Caco-2 (cell line): ENCODE results near the gene IKZF4. TPM values are rescaled to one million over a fixed set of nuclear protein-coding genes. Genes with fewer than 3 reads are reported as not detected.

Experiments used
- BruUV-seq: library from RNA; stranded (reverse); fragments of 400-500 nt; replicated peaks from 2 replicates; lab custom pipeline; 2021; lab: Mats Ljungman, UMichigan
- CTCF ChIA-PET: fragments of 300-600 bp; sonication (Branson Sonifier 250); formaldehyde crosslinking; loops from one replicate; lab custom pipeline; 2022; ENCODE audit warnings: antibody characterized with exemption; lab: Charles Lee
- POLR2A ChIA-PET: fragments of 300-600 bp; sonication (Branson Sonifier 250); formaldehyde crosslinking; loops from one replicate; lab custom pipeline; 2022; ENCODE audit warnings: antibody characterized with exemption; lab: Charles Lee
- DNase-seq, 2 experiments: peaks; one replicate each; pipeline versions ENCODE4 v3.0.0 to v3.0.0-alpha.2; 2020 to 2022
- H3K27me3 ChIP-seq: replicated peaks from 2 replicates; pipeline ENCODE4 v1.6.0; 2011; ENCODE audit warnings: low read length; ENCODE audit not compliant: control insufficient read depth, insufficient read depth
- H3K36me3 ChIP-seq: 2 replicates; pipeline ENCODE4 v1.5.1; 2011; ENCODE audit warnings: low read length; ENCODE audit not compliant: control insufficient read depth, insufficient read depth
- H3K4me1 ChIP-seq: fragments of 250-450 bp; sonication (Bioruptor Pico); 2 replicates; pipeline ENCODE4 v1.5.1; 2020; ENCODE audit warnings: mild to moderate bottlenecking
- H3K4me3 ChIP-seq: 2 replicates; pipeline ENCODE4 v1.5.1; 2011; ENCODE audit warnings: low read depth, mild to moderate bottlenecking, control low read depth, low read length
- H3K9me3 ChIP-seq: fragments of 250-450 bp; sonication (Bioruptor Pico); 2 replicates; pipeline ENCODE4 v1.5.1; 2020; ENCODE audit warnings: mild to moderate bottlenecking, moderate library complexity
- H3K27ac Mint-ChIP-seq: one replicate; pipeline ENCODE4 v1.8.0; 2022; ENCODE audit warnings: mixed read lengths; ENCODE audit not compliant: unreplicated experiment
- H3K27me3 Mint-ChIP-seq: one replicate; pipeline ENCODE4 v1.8.0; 2022; ENCODE audit warnings: mixed read lengths; ENCODE audit not compliant: insufficient read depth, unreplicated experiment
- H3K36me3 Mint-ChIP-seq: one replicate; pipeline ENCODE4 v1.8.0; 2022; ENCODE audit warnings: mild to moderate bottlenecking, mixed read lengths; ENCODE audit not compliant: insufficient read depth, unreplicated experiment
- H3K4me1 Mint-ChIP-seq: one replicate; pipeline ENCODE4 v1.8.0; 2022; ENCODE audit warnings: low read depth, mixed read lengths; ENCODE audit not compliant: unreplicated experiment
- H3K4me3 Mint-ChIP-seq: one replicate; pipeline ENCODE4 v1.8.0; 2022; ENCODE audit warnings: mild to moderate bottlenecking, moderate library complexity, mixed read lengths; ENCODE audit not compliant: unreplicated experiment
- H3K9me3 Mint-ChIP-seq: one replicate; pipeline ENCODE4 v1.8.0; 2022; ENCODE audit warnings: mixed read lengths; ENCODE audit not compliant: unreplicated experiment
- CTCF ChIP-seq, 2 experiments: fragments of 200-600 bp in 1 of 2; IDR thresholded peaks; 1 replicate in 1 of 2; 2 replicates in 1 of 2; pipeline versions ENCODE4 v1.5.1 to v1.8.0; 2011 to 2022; ENCODE audit warnings: antibody characterized with exemption in 1 of 2, control low read depth in 1 of 2, inconsistent platforms in 1 of 2, low read depth in 1 of 2, low read length in 1 of 2, mild to moderate bottlenecking in 1 of 2, moderate library complexity in 1 of 2; ENCODE audit not compliant: insufficient read depth in 1 of 2, severe bottlenecking in 1 of 2, unreplicated experiment in 1 of 2
- intact Hi-C: fragments of 100-400 bp; cut with micrococcal nuclease; formaldehyde crosslinking; loops from one replicate; pipeline ENCODE4 v1.10.0; 2022; ENCODE audit not compliant: unreplicated experiment
- total RNA-seq: library from RNA; stranded (reverse); gene quantifications from 2 replicates; pipeline ENCODE4 v1.2.3, GENCODE V29; 2022

The IKZF4 gene
- total RNA-seq, 1 experiment from 2014 or later: 15.7 TPM

GRCh38 chr12:56086608-56087007 is 65.8 kb downstream of the IKZF4 start:
- Histone ChIP-seq H3K27me3 (no peaks in the 10 kb centered on the region), H3K4me1 (peaks cover 12% of the 10 kb centered on the region), H3K4me3 (no peak overlapping the region), H3K36me3 (peaks cover 19% of the 10 kb centered on the region), H3K9me3 (no peaks in the 10 kb centered on the region)
- Mint-ChIP-seq H3K27ac (no peak overlapping the region), H3K27me3 (no peaks in the 10 kb centered on the region), H3K4me1 (peaks cover 21% of the 10 kb centered on the region), H3K4me3 (peak overlapping the region; percentile 37), H3K36me3 (peaks cover 79% of the 10 kb centered on the region), H3K9me3 (no peaks in the 10 kb centered on the region)
- no TSS peak for BruUV-seq
- ChIA-PET CTCF (interaction anchor here (0.6 to 2.0 kb wide), 3 partner anchors 9 to 39 kb away, joined by 3 to 6 read pairs (median 3); partner anchors contain the start of gene PA2G4), POLR2A (interaction anchor here (0.6 to 0.7 kb wide), 2 partner anchors 1281 to 1390 kb away, joined by 3 to 4 read pairs; no protein-coding TSS in a partner anchor)
- no peak for DNase-seq
- intact Hi-C loops: no loop called here
- no peak for TF ChIP-seq CTCF (IDR thresholded peaks at IDR 0.05; ENCODE audit: insufficient read depth in 1 of 2, low read depth in 1 of 2, low read length in 1 of 2, severe bottlenecking in 1 of 2, unreplicated experiment in 1 of 2)

- POLR2A ChIA-PET: no interaction called here
- peaks cover 7% of the 10 kb centered on the region for H3K4me1 ChIP-seq
- Mint-ChIP-seq H3K4me3 (no peak overlapping the region), H3K27ac (no peak overlapping the region), H3K9me3 (no peaks in the 10 kb centered on the region), H3K4me1 (peaks cover 15% of the 10 kb centered on the region), H3K36me3 (peaks cover 85% of the 10 kb centered on the region), H3K27me3 (no peaks in the 10 kb centered on the region)
- no peaks in the 10 kb centered on the region for H3K27me3 ChIP-seq
- peaks cover 19% of the 10 kb centered on the region for H3K36me3 ChIP-seq
- no peak for TF ChIP-seq CTCF (IDR thresholded peaks at IDR 0.05; ENCODE audit: insufficient read depth in 1 of 2, low read depth in 1 of 2, low read length in 1 of 2, severe bottlenecking in 1 of 2, unreplicated experiment in 1 of 2)
- CTCF ChIA-PET: interaction anchor here (0.7 kb wide), 1 partner anchor 9 kb away, joined by 3 read pairs; no protein-coding TSS in a partner anchor
- intact Hi-C loops: no loop called here
- DNase-seq: no peak
- no TSS peak for BruUV-seq
- H3K4me3 ChIP-seq: no peak overlapping the region
- H3K9me3 ChIP-seq: no peaks in the 10 kb centered on the region
These were observed 66.4 kb downstream of the IKZF4 start for GRCh38 chr12:56087220-56087619.

Other genes with a start within 250 kb of the IKZF4 start
- 70.9 and 77.6 TPM in 2 replicates for gene SARNP, start 203.3 kb upstream of the IKZF4 start, total RNA-seq
- 44.0 and 48.3 TPM in 2 replicates for gene ORMDL2, start 203.0 kb upstream of the IKZF4 start, total RNA-seq
- 21.1 and 24.5 TPM in 2 replicates for gene DNAJC14, start 191.5 kb upstream of the IKZF4 start, total RNA-seq
- 1.9 and 2.2 TPM in 2 replicates for gene MMP19, start 178.1 kb upstream of the IKZF4 start, total RNA-seq
- 39.3 and 47.2 TPM in 2 replicates for gene PYM1, start 93.1 kb upstream of the IKZF4 start, total RNA-seq
- 19.4 and 22.2 TPM in 2 replicates for gene DGKA, start 89.9 kb upstream of the IKZF4 start, total RNA-seq
- gene PMEL, start 55.0 kb upstream of the IKZF4 start, total RNA-seq: 7.8 and 9.7 TPM in 2 replicates
- gene CDK2, start 54.2 kb upstream of the IKZF4 start, total RNA-seq: 103 and 110 TPM in 2 replicates
- gene RAB5B, start 47.0 kb upstream of the IKZF4 start, total RNA-seq: 98.4 and 107 TPM in 2 replicates
- 37.9 and 40.8 TPM in 2 replicates for gene SUOX, start 23.8 kb upstream of the IKZF4 start, total RNA-seq
- gene RPS26, start 20.9 kb downstream of the IKZF4 start, total RNA-seq: 50.2 and 60.4 TPM in 2 replicates
- 101 and 109 TPM in 2 replicates for gene ERBB3, start 59.1 kb downstream of the IKZF4 start, total RNA-seq
- gene PA2G4, start 83.5 kb downstream of the IKZF4 start, total RNA-seq: 178 and 190 TPM in 2 replicates
- 3,009 and 3,051 TPM in 2 replicates for gene RPL41, start 95.6 kb downstream of the IKZF4 start, total RNA-seq
- gene ZC3H10, start 97.2 kb downstream of the IKZF4 start, total RNA-seq: 3.5 and 4.4 TPM in 2 replicates
- gene ESYT1, start 107.2 kb downstream of the IKZF4 start, total RNA-seq: 70.4 and 79.0 TPM in 2 replicates
- gene MYL6B, start 131.5 kb downstream of the IKZF4 start, total RNA-seq: 40.5 and 44.8 TPM in 2 replicates
- 960 and 1,174 TPM in 2 replicates for gene MYL6, start 137.3 kb downstream of the IKZF4 start, total RNA-seq
- gene SMARCC2, start 168.4 kb downstream of the IKZF4 start, total RNA-seq: 89.1 and 94.8 TPM in 2 replicates
- 48.0 and 53.4 TPM in 2 replicates for gene RNF41, start 200.9 kb downstream of the IKZF4 start, total RNA-seq
- gene NABP2, start 203.3 kb downstream of the IKZF4 start, total RNA-seq: 32.1 and 37.7 TPM in 2 replicates
- gene SLC39A5, start 209.0 kb downstream of the IKZF4 start, total RNA-seq: 83.1 and 110 TPM in 2 replicates
- gene ANKRD52, start 237.3 kb downstream of the IKZF4 start, total RNA-seq: 34.6 and 46.3 TPM in 2 replicates
- 16.7 and 18.4 TPM in 2 replicates for gene COQ10A, start 245.9 kb downstream of the IKZF4 start, total RNA-seq